ENCODE results near the gene RBMX2. TPM values are rescaled to one million over a fixed set of nuclear protein-coding genes. Genes with fewer than 3 reads are reported as not detected.

RBMX2 gene
- total and polyA plus RNA-seq, 2 of the 4 experiments (the other 2 are of a cell fraction) = 8.8 to 11.4 TPM

- TF ChIP-seq SMC3 (IDR thresholded peaks at IDR 0.05; ENCODE audit: low read depth, low read length) (no peak), CEBPB (IDR thresholded peaks at IDR 0.05; ENCODE audit: low read depth, low read length) (no peak), USF2 (IDR thresholded peaks at IDR 0.05; ENCODE audit: low read depth, low read length) (no peak), RFX5 (IDR thresholded peaks at IDR 0.05; ENCODE audit: low read depth, low read length) (no peak)
- Histone ChIP-seq H2AK5ac (ENCODE audit: low read depth, low read length) (no peak within 1 kb of the TSS), H3K27me3 (ENCODE audit: control insufficient read depth, insufficient read depth, low read length) (peaks cover 12% of the 10 kb centered on the region), H4K91ac (ENCODE audit: insufficient read depth, low read depth, low read length) (no peak within 1 kb of the TSS), H3K18ac (ENCODE audit: low read depth, low read length) (no peak within 1 kb of the TSS), H3K4ac (ENCODE audit: low read depth, low read length) (no peak within 1 kb of the TSS), H3K9me1 (ENCODE audit: insufficient read depth, low read length) (no peaks in the 10 kb centered on the region; the same call in 1 of the 2 replicates), H4K20me1 (ENCODE audit: insufficient read depth, low read length) (no peaks in the 10 kb centered on the region; the same call in 1 of the 2 replicates), H3K9ac (ENCODE audit: low read depth, low read length) (no peak within 1 kb of the TSS), H3K4me3 (ENCODE audit: insufficient read depth, low read depth, low read length) (no peak within 1 kb of the TSS), H3K27ac (ENCODE audit: insufficient read depth, low read length) (no peak within 1 kb of the TSS), H2AK9ac (replicated peaks; ENCODE audit: low read depth, low read length, poor library complexity) (no peak within 1 kb of the TSS), H2BK20ac (ENCODE audit: low read depth, low read length) (no peak within 1 kb of the TSS), H3K56ac (ENCODE audit: extremely low read depth, insufficient read depth, low read length) (no peak within 1 kb of the TSS), H4K8ac (ENCODE audit: low read depth in 2 of 2, low read length in 2 of 2) (no peak within 1 kb of the TSS), H3K36me3 (ENCODE audit: control insufficient read depth, insufficient read depth, low read length) (no peaks in the 10 kb centered on the region), H3K4me1 (ENCODE audit: control insufficient read depth, insufficient read depth, low read length) (no peaks in the 10 kb centered on the region), H3K4me2 (ENCODE audit: low read depth, low read length) (no peak within 1 kb of the TSS), H3K9me3 (ENCODE audit: control insufficient read depth, insufficient read depth, low read length) (no peaks in the 10 kb centered on the region), H2BK5ac (ENCODE audit: low read depth, low read length, poor library complexity, severe bottlenecking) (no peak within 1 kb of the TSS), H4K5ac (ENCODE audit: low read depth, low read length) (no peak within 1 kb of the TSS), H3K14ac (replicated peaks; ENCODE audit: low read depth, low read length) (no peak within 1 kb of the TSS), H3K79me1 (ENCODE audit: low read depth in 1 of 2, low read length in 2 of 2) (no peaks in the 10 kb centered on the region), H3K23ac (ENCODE audit: low read depth, low read length) (no peak within 1 kb of the TSS), H2BK120ac (ENCODE audit: low read depth, low read length) (no peak within 1 kb of the TSS), H2BK15ac (ENCODE audit: low read depth, low read length) (no peak within 1 kb of the TSS), H2AFZ (replicated peaks; ENCODE audit: low read length, poor library complexity) (no peak within 1 kb of the TSS)
- ATAC-seq (ENCODE audit: low read depth) (no peak), DNase-seq (no peak)
- no TSS peak for BruUV-seq (replicated peaks)
- CTCF ChIA-PET = no interaction called here
- POLR2A ChIA-PET (ENCODE audit: unreplicated experiment) = no interaction called here
- dilution Hi-C loops (cut with HindIII; ENCODE audit: low sequenced_read_pairs, unreplicated experiment) = no loop called here
- in situ Hi-C loops (cut with MboI; ENCODE audit: low sequenced_read_pairs) = loop anchor here (25.0 kb wide), 1 partner anchor 98 kb away; no protein-coding TSS in a partner anchor
- intact Hi-C loops (cut with micrococcal nuclease) = no loop called here
- WGBS, 2 experiments (ENCODE audit: extremely low coverage in 2 of 2, insufficient read length in 1 of 2) = 57% methylated on average over 1 of the region's 4 CpGs; no CpG with 5 or more reads in 1 of the 2 experiments
These were observed 16.3 kb upstream of the RBMX2 start, which contains the start of gene GPR119 for GRCh38 chrX:130385520-130385919. Gene GPR119 (minus strand): TSS chrX:130385674. CDS start chrX:130385447, 227 bp downstream.
